Epithelial cell of proximal tubule (primary cell): Measurements from ENCODE around the gene MTMR6. TPM values are rescaled to one million over a fixed set of nuclear protein-coding genes. Genes with fewer than 3 reads are reported as not detected.
A peak's percentile ranks its signal among the peaks of the same experiment; 100 is the strongest.

Experiments used
- DNase-seq: peaks from one replicate; pipeline ENCODE4 v3.0.0-alpha.2; 2011; ENCODE audit warnings: low read depth
- H3K4me3 ChIP-seq: 2 replicates; pipeline ENCODE4 v1.5.1; 2011; ENCODE audit warnings: low read depth, mild to moderate bottlenecking, low read length
- CTCF ChIP-seq: conservative IDR thresholded peaks from 2 replicates; pipeline ENCODE4 v1.5.1; 2012; ENCODE audit warnings: low read depth, mild to moderate bottlenecking, low read length
- total RNA-seq: library from RNA; depleted of rRNA; stranded (reverse); fragments of >200 nt; gene quantifications from 2 replicates; pipeline ENCODE4 v1.2.3, GENCODE V29; 2015

The MTMR6 gene
- total RNA-seq, 1 donor from 2014 or later: 21.7 TPM

- H3K4me3 ChIP-seq: no peak overlapping the region
- DNase-seq: no peak
- TF ChIP-seq CTCF: no peak
Observed at GRCh38 chr13:25281193-25281934, 5.9 kb downstream of the MTMR6 start.

- no peak for TF ChIP-seq CTCF
- no peak overlapping the region for H3K4me3 ChIP-seq
- DNase-seq: no peak
Observed at GRCh38 chr13:25280396-25280795, 6.9 kb downstream of the MTMR6 start.

- no peak for DNase-seq
- H3K4me3 ChIP-seq: no peak overlapping the region
- TF ChIP-seq CTCF: no peak
Observed at GRCh38 chr13:25276748-25277147, 10.5 kb downstream of the MTMR6 start.

GRCh38 chr13:25268561-25268960 lies 18.7 kb downstream of the MTMR6 start:
- H3K4me3 ChIP-seq: no peak overlapping the region
- DNase-seq: no peak
- TF ChIP-seq CTCF: no peak

GRCh38 chr13:25267715-25268114 lies 19.6 kb downstream of the MTMR6 start:
- TF ChIP-seq CTCF: peak; percentile 43
- no peak overlapping the region for H3K4me3 ChIP-seq
- DNase-seq: no peak

- H3K4me3 ChIP-seq: no peak overlapping the region
- TF ChIP-seq CTCF: no peak
Observed at GRCh38 chr13:25266706-25267105, 20.6 kb downstream of the MTMR6 start.

GRCh38 chr13:25262261-25262660 lies 25.0 kb downstream of the MTMR6 start:
- no peak for DNase-seq
- no peak overlapping the region for H3K4me3 ChIP-seq
- TF ChIP-seq CTCF: no peak

More at GRCh38 chr13:25266706-25267105, 20.6 kb downstream of the MTMR6 start:
- no peak for DNase-seq
